ENCODE measurements around the gene OSBPL7.
A peak's percentile ranks its signal among the peaks of the same experiment; 100 is the strongest.

Gene OSBPL7

DNA sequence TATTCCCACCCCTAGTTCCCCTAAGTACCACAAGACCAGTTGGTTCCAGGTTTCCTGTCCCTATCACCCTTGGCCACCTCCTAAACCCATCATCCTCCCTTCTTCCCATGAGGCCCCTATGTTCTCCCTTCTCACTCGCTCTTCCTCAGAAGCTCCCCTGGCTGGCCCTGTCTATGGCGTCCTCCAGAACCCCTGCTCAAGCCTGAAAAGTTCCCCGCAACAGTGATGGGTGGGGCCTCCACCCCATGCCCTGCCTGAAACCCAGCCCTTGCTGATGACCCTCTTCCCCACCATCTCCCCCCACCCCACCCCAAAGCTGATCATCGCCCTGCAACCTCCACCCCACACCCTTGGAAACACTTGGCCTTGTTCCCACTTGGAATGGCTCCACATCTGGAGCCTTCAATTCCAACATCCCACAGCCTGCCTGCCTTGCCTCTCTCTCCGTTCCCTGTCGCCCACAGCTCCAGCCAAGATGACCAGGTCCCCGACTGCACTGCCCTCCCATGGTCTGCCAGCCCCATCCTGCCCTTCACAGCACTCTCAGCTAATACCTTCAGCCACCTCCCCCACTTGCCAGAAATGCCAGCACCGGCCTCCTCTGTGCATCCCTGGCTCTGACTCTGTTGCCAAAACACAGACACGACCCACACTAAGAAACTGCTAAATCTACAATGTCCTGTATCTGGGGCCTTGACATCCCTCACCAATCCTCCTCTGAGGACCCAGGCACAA is 10.5 kb downstream of the OSBPL7 start:
- TF ChIP-seq, protein P1, sequence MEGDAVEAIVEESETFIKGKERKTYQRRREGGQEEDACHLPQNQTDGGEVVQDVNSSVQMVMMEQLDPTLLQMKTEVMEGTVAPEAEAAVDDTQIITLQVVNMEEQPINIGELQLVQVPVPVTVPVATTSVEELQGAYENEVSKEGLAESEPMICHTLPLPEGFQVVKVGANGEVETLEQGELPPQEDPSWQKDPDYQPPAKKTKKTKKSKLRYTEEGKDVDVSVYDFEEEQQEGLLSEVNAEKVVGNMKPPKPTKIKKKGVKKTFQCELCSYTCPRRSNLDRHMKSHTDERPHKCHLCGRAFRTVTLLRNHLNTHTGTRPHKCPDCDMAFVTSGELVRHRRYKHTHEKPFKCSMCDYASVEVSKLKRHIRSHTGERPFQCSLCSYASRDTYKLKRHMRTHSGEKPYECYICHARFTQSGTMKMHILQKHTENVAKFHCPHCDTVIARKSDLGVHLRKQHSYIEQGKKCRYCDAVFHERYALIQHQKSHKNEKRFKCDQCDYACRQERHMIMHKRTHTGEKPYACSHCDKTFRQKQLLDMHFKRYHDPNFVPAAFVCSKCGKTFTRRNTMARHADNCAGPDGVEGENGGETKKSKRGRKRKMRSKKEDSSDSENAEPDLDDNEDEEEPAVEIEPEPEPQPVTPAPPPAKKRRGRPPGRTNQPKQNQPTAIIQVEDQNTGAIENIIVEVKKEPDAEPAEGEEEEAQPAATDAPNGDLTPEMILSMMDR (IDR thresholded peaks at IDR 0.05; ENCODE audit: insufficient read depth, missing control alignments) = no peak
- DNase-seq (ENCODE audit: insufficient read length, low spot score) (no peak), FAIRE-seq (no peak)

DNA sequence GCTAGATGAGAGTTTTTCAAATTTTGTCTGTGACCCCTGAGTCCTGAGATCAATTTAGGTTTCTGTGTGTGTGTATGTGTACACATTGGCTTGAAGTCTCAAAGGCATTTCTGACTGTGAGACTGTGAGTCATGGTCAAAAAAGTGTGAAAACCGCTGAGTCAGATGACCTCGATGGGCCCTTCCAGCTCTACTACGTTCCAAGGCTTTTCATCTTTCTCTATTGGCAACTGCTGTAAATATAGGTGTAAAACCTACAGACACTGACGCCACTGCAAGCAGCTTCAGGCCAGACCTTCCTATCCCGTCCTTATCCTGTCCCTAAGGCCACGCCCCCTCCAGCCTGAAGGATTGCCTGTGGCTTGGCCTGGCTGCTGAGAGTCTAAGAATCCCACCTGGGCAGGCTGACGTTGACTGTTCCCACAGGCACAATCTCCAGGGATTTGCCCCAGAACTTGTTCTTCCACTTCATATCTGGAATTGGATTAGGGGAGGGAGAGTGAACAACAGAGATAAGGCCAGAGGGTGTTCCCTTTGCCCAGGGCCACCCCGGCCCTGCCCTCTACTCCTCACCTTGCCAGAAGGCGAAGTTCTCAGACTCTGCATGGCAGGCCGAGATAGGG is 11.3 kb downstream of the OSBPL7 start:
- no peak for FAIRE-seq
- TF ChIP-seq, protein P1 (IDR thresholded peaks at IDR 0.05; ENCODE audit: insufficient read depth, missing control alignments) = no peak
- DNase-seq (ENCODE audit: insufficient read length, low spot score) = peak; percentile 48

DNA sequence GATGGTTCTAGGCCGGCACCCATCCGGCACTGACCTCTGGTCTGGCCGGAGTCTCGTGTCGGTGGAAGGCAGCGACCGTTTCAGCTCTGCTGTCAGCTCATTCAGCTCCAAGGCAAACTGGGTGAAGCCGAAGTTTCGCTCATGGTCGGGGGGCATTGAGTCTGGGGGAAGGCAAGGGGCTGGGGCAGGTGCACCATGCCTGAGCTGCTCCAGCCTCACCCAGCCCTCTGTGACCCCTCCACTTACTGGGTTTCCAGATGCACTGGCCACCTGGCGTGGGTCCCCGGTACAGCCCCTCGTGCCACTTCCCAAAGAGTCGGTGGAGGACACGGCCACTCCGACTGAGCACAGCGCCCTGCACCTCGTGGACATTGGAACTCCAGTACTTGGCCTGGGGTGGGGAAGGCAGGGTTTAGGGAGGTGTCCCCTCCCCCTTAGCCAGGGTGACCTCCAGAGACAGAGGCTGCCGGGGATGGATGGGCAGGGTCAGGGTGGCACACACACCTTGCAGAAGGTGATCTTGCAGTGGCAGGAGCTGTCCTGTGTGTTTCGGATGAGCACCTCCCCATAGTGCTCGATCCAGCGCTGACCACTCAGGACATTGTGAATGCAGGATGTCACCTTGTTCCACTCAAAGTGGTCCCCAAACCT is 12.6 kb downstream of the OSBPL7 start:
- no peak for FAIRE-seq
- TF ChIP-seq, protein P1 (IDR thresholded peaks at IDR 0.05; ENCODE audit: insufficient read depth, missing control alignments) = no peak
- no peak for DNase-seq (ENCODE audit: insufficient read length, low spot score)

DNA sequence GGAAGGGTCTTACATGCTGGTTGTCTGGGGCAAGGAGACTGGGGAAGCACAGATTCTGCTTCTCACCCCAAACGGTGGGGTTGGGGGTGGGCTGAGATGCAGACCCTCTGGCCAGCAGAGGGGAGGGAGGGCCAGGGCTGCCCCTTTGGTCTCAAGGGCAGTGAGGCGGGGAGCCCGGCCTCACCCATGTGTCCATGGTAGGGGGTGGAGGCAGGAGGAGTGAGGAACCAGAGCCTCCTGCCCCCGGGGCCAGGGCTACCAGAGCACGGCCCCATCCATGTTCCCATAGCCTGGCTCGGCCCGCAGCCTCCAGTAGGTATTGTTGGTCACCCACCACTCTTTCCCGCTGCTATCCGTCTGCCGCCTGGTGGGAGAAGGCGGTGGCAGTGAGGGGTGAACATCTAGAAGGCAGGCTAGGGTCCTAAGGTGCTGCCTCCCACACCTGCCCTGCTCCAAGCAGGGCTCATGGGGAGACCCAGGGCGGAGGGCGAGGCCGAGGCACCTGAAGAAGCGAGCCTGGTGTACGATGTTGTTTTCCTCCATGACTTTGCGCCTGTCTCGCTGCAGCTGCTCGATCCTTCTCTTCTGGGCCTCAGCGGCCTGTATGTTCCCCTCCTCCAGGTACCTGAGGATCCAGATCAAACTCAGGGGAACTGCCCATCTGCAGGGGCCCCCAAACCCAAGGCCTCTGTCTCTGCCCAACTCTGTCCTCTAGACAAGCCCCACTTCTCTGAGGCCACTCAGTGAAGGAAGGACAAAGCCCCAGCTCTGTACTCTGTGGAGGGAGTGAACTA is 13.4 kb downstream of the OSBPL7 start:
- FAIRE-seq (no peak), DNase-seq (ENCODE audit: insufficient read length, low spot score) (no peak)
- TF ChIP-seq, protein P1 (IDR thresholded peaks at IDR 0.05; ENCODE audit: insufficient read depth, missing control alignments) = no peak

DNA sequence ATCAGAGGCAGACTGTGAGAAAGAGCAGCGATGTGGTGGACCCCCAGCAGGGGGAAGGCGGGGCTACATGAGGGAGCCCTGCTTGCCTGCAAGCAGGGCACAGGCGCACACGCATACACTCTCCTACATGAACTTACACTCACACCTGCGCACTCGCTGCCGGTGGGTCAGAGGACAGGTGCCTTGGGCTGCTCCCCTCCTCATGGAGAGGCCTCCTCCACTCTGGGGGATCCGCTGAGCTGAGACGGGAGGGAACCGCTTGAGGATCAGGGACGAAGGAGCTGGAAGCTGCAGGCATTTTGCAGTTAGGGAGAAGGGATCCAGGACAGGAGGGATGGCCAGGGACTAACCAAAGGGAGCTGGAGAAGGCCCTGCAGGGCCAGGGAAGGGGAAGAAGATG is 14.2 kb downstream of the OSBPL7 start:
- TF ChIP-seq, protein P1 (IDR thresholded peaks at IDR 0.05; ENCODE audit: insufficient read depth, missing control alignments) = no peak
- DNase-seq (ENCODE audit: insufficient read length, low spot score) (no peak), FAIRE-seq (no peak)

DNA sequence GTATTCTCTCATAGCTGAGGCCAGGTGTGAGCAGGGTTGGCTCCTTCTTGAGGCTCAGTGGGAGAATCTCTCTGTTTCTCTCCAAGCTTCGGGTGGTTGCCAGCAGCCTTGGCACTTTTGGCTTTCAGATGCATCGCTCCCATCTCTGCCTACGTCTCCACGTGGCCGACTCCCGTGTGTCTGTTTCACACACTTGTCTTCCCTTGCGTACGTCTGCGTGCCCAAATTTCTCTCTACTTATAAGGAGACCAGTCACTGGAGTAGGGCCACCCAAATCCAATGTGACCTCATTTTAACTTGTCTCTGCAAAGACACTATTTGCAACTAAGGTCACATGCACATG is 14.7 kb downstream of the OSBPL7 start:
- FAIRE-seq (no peak), DNase-seq (ENCODE audit: insufficient read length, low spot score) (no peak)
- TF ChIP-seq, protein P1 (IDR thresholded peaks at IDR 0.05; ENCODE audit: insufficient read depth, missing control alignments) = no peak
